ENCODE measurements around the gene TCERG1L. TPM values are rescaled to one million over a fixed set of nuclear protein-coding genes. Genes with fewer than 3 reads are reported as not detected.

Gene TCERG1L
- total and polyA plus RNA-seq, 4 donors, result 0.02 to 0.09 (median 0.08) TPM; not detected in 1

GRCh38 chr10:131274133-131274880, 37.2 kb downstream of the TCERG1L start:
- Histone ChIP-seq H3K27me3 (ENCODE audit: control insufficient read depth in 3 of 3, insufficient read depth in 3 of 3, low read length in 2 of 3) (peaks cover 0 to 5% (median 3%) of the 10 kb centered on the region in 3 donors), H3K36me3 (ENCODE audit: control insufficient read depth in 4 of 4, insufficient read depth in 4 of 4, low read length in 4 of 4) (no peaks in the 10 kb centered on the region), H3K4me1 (ENCODE audit: control insufficient read depth in 5 of 5, insufficient read depth in 5 of 5, low read length in 5 of 5) (peaks cover 0 to 8% (median 0%) of the 10 kb centered on the region in 5 donors), H3K9ac (ENCODE audit: insufficient read depth in 1 of 2, low read length in 2 of 2) (no peak overlapping the region), H3K27ac (ENCODE audit: low read depth in 1 of 2, low read length in 1 of 2) (no peak overlapping the region), H3K4me3 (no peak overlapping the region), H3K9me3 (ENCODE audit: control insufficient read depth in 4 of 4, insufficient read depth in 3 of 4, low read length in 3 of 4) (peaks cover 0 to 3% (median 0%) of the 10 kb centered on the region in 4 donors)
- no peak for TF ChIP-seq CTCF (IDR thresholded peaks at IDR 0.05; ENCODE audit: control extremely low read depth, extremely low read depth)
- no peak for DNase-seq
- 90 to 92% methylated on average over 19 of the region's 19 CpGs for WGBS, 2 donors
- no peak for ATAC-seq (ENCODE audit: insufficient read depth, low FRiP score)

- no peak for TF ChIP-seq CTCF (IDR thresholded peaks at IDR 0.05; ENCODE audit: control extremely low read depth, extremely low read depth)
- no peak for ATAC-seq (ENCODE audit: insufficient read depth, low FRiP score)
- 79 to 93% methylated on average over 10 of the region's 10 CpGs for WGBS, 2 donors
- Histone ChIP-seq H3K27me3 (ENCODE audit: control insufficient read depth in 3 of 3, insufficient read depth in 3 of 3, low read length in 2 of 3) (peaks cover 0 to 5% (median 3%) of the 10 kb centered on the region in 3 donors), H3K4me1 (ENCODE audit: control insufficient read depth in 5 of 5, insufficient read depth in 5 of 5, low read length in 5 of 5) (peaks cover 0 to 8% (median 0%) of the 10 kb centered on the region in 5 donors), H3K4me3 (no peak overlapping the region), H3K27ac (ENCODE audit: low read depth in 1 of 2, low read length in 1 of 2) (no peak overlapping the region), H3K9ac (ENCODE audit: insufficient read depth in 1 of 2, low read length in 2 of 2) (no peak overlapping the region), H3K36me3 (ENCODE audit: control insufficient read depth in 4 of 4, insufficient read depth in 4 of 4, low read length in 4 of 4) (no peaks in the 10 kb centered on the region), H3K9me3 (ENCODE audit: control insufficient read depth in 4 of 4, insufficient read depth in 3 of 4, low read length in 3 of 4) (peaks cover 0 to 3% (median 0%) of the 10 kb centered on the region in 4 donors)
- no peak for DNase-seq
These were observed 38.0 kb downstream of the TCERG1L start for GRCh38 chr10:131273476-131273875.

- Histone ChIP-seq H3K4me3 (no peak overlapping the region), H3K4me1 (ENCODE audit: control insufficient read depth in 5 of 5, insufficient read depth in 5 of 5, low read length in 5 of 5) (peaks cover 0 to 8% (median 0%) of the 10 kb centered on the region in 5 donors), H3K9me3 (ENCODE audit: control insufficient read depth in 4 of 4, insufficient read depth in 3 of 4, low read length in 3 of 4) (peaks cover 0 to 3% (median 0%) of the 10 kb centered on the region in 4 donors), H3K27me3 (ENCODE audit: control insufficient read depth in 3 of 3, insufficient read depth in 3 of 3, low read length in 2 of 3) (peaks cover 0 to 5% (median 3%) of the 10 kb centered on the region in 3 donors), H3K36me3 (ENCODE audit: control insufficient read depth in 4 of 4, insufficient read depth in 4 of 4, low read length in 4 of 4) (no peaks in the 10 kb centered on the region), H3K9ac (ENCODE audit: insufficient read depth in 1 of 2, low read length in 2 of 2) (no peak overlapping the region), H3K27ac (ENCODE audit: low read depth in 1 of 2, low read length in 1 of 2) (no peak overlapping the region)
- no peak for DNase-seq
- WGBS, 2 donors, result 83 to 89% methylated on average over 15 of the region's 15 CpGs
- ATAC-seq (ENCODE audit: insufficient read depth, low FRiP score), result no peak
- no peak for TF ChIP-seq CTCF (IDR thresholded peaks at IDR 0.05; ENCODE audit: control extremely low read depth, extremely low read depth)
These were observed 38.5 kb downstream of the TCERG1L start for GRCh38 chr10:131272897-131273451.

All from lung (tissue), 12 donors.